ENCODE data around the gene KRT32. TPM values are rescaled to one million over a fixed set of nuclear protein-coding genes. Genes with fewer than 3 reads are reported as not detected.

Gene KRT32
- total RNA-seq, 2 experiments from 2014 or later = not detected

DNA sequence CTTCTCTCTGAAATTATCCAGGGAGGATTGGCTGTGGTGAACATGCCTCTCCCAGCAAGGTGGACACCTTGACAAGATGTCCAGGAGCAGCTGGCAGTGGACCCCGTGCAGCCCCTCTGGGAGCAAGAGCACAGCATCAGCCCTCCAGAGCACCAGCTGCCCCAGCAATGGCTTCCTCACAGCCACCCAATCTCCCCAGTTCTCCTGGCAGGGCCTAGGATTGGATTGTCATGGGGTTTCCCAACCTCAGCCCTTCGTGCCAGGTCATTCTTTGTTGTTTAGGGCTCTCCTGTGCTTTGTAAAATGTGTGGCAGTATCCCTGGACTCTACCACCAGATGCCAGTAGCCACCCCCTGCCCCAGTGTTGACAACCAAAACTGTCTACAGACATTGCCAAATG, 24.3 kb upstream of the KRT32 start:
- no peaks in the 10 kb centered on the region for H3K36me3 Mint-ChIP-seq (ENCODE audit: low read depth)
- no peak for DNase-seq
- H3K9me3 Mint-ChIP-seq (ENCODE audit: low read depth) = no peaks in the 10 kb centered on the region
- no peaks in the 10 kb centered on the region for H3K27me3 Mint-ChIP-seq
- no peak for ATAC-seq
- H3K27ac Mint-ChIP-seq = no peak overlapping the region
- intact Hi-C loops (cut with DNase I, micrococcal nuclease) = no loop called here
- ChIA-PET CTCF (interaction anchor here (1.5 kb wide), 1 partner anchor 58 kb away, joined by 4 read pairs; no protein-coding TSS in a partner anchor), POLR2A (no interaction called here)
- no peak overlapping the region for H3K4me3 Mint-ChIP-seq
- peaks cover 8% of the 10 kb centered on the region for H3K4me1 Mint-ChIP-seq

GRCh38 chr17:41490000-41490990, 23.1 kb upstream of the KRT32 start:
- Mint-ChIP-seq H3K27me3 (no peaks in the 10 kb centered on the region), H3K36me3 (ENCODE audit: low read depth) (no peaks in the 10 kb centered on the region), H3K9me3 (ENCODE audit: low read depth) (no peaks in the 10 kb centered on the region), H3K4me3 (no peak overlapping the region), H3K4me1 (peaks cover 8% of the 10 kb centered on the region), H3K27ac (no peak overlapping the region)
- POLR2A ChIA-PET = no interaction called here
- DNase-seq = no peak
- intact Hi-C loops (cut with DNase I, micrococcal nuclease) = no loop called here
- CTCF ChIA-PET = interaction anchor here (0.6 to 1.5 kb wide), 6 partner anchors 11 to 1177 kb away, joined by 3 to 4 read pairs (median 3); no protein-coding TSS in a partner anchor
- ATAC-seq = no peak

GRCh38 chr17:41489531-41489930, 22.3 kb upstream of the KRT32 start, which contains the start of gene KRT36:
KRT36 (minus strand) TSS chr17:41489910; CDS start chr17:41489864, 46 bp downstream.
- no peaks in the 10 kb centered on the region for H3K9me3 Mint-ChIP-seq (ENCODE audit: low read depth)
- no peaks in the 10 kb centered on the region for H3K27me3 Mint-ChIP-seq
- ChIA-PET POLR2A (no interaction called here), CTCF (interaction anchor here (0.6 to 0.7 kb wide), 3 partner anchors 20 to 1177 kb away, joined by 3 read pairs; no protein-coding TSS in a partner anchor)
- ATAC-seq = no peak
- no peak within 1 kb of the TSS for H3K4me3 Mint-ChIP-seq
- H3K27ac Mint-ChIP-seq = no peak within 1 kb of the TSS
- no peak for DNase-seq
- H3K4me1 Mint-ChIP-seq = peaks cover 8% of the 10 kb centered on the region
- intact Hi-C loops (cut with DNase I, micrococcal nuclease) = no loop called here
- no peaks in the 10 kb centered on the region for H3K36me3 Mint-ChIP-seq (ENCODE audit: low read depth)

- Mint-ChIP-seq H3K4me1 (peaks cover 8% of the 10 kb centered on the region), H3K9me3 (ENCODE audit: low read depth) (no peaks in the 10 kb centered on the region), H3K27ac (no peak overlapping the region), H3K36me3 (ENCODE audit: low read depth) (no peaks in the 10 kb centered on the region), H3K27me3 (no peaks in the 10 kb centered on the region), H3K4me3 (no peak overlapping the region)
- ATAC-seq (peak; percentile 44), DNase-seq (peak; percentile 73)
- CTCF ChIA-PET = interaction anchor here (0.6 to 1.6 kb wide), 3 partner anchors 8 to 711 kb away, joined by 3 to 6 read pairs (median 4); no protein-coding TSS in a partner anchor
- intact Hi-C loops (cut with DNase I, micrococcal nuclease) = loop anchor here in 1 of 2 experiments (1.0 to 2.0 kb wide), 3 partner anchors 61 to 175 kb away; no protein-coding TSS in a partner anchor
- POLR2A ChIA-PET = interaction anchor here (0.6 kb wide), 1 partner anchor 365 kb away, joined by 4 read pairs; no protein-coding TSS in a partner anchor
Measured at GRCh38 chr17:41486809-41487530, 19.8 kb upstream of the KRT32 start.

- intact Hi-C loops (cut with DNase I, micrococcal nuclease) = loop anchor here in 1 of 2 experiments (1.0 to 2.0 kb wide), 2 partner anchors 62 to 162 kb away; no protein-coding TSS in a partner anchor
- no peaks in the 10 kb centered on the region for H3K27me3 Mint-ChIP-seq
- H3K36me3 Mint-ChIP-seq (ENCODE audit: low read depth) = no peaks in the 10 kb centered on the region
- ChIA-PET CTCF (interaction anchor here (0.6 to 1.6 kb wide), 3 partner anchors 9 to 279 kb away, joined by 3 to 6 read pairs (median 4); no protein-coding TSS in a partner anchor), POLR2A (no interaction called here)
- peaks cover 8% of the 10 kb centered on the region for H3K4me1 Mint-ChIP-seq
- no peak overlapping the region for H3K27ac Mint-ChIP-seq
- H3K4me3 Mint-ChIP-seq = no peak overlapping the region
- no peaks in the 10 kb centered on the region for H3K9me3 Mint-ChIP-seq (ENCODE audit: low read depth)
- DNase-seq (no peak), ATAC-seq (no peak)
Measured at GRCh38 chr17:41486316-41486715, 19.1 kb upstream of the KRT32 start.

- DNase-seq = no peak
- intact Hi-C loops (cut with DNase I, micrococcal nuclease) = no loop called here
- no peak overlapping the region for H3K27ac Mint-ChIP-seq
- no peaks in the 10 kb centered on the region for H3K9me3 Mint-ChIP-seq (ENCODE audit: low read depth)
- H3K4me3 Mint-ChIP-seq = no peak overlapping the region
- CTCF ChIA-PET = interaction anchor here (0.8 to 1.1 kb wide), 3 partner anchors 10 to 65 kb away, joined by 3 to 5 read pairs (median 4); no protein-coding TSS in a partner anchor
- POLR2A ChIA-PET = interaction anchor here (0.8 kb wide), 1 partner anchor 143 kb away, joined by 4 read pairs; no protein-coding TSS in a partner anchor
- H3K36me3 Mint-ChIP-seq (ENCODE audit: low read depth) = no peaks in the 10 kb centered on the region
- no peaks in the 10 kb centered on the region for H3K27me3 Mint-ChIP-seq
- peaks cover 3% of the 10 kb centered on the region for H3K4me1 Mint-ChIP-seq
- no peak for ATAC-seq
Measured at GRCh38 chr17:41484920-41485904, 18.0 kb upstream of the KRT32 start.

- DNase-seq (no peak), ATAC-seq (no peak)
- H3K4me1 Mint-ChIP-seq = no peaks in the 10 kb centered on the region
- H3K9me3 Mint-ChIP-seq (ENCODE audit: low read depth) = no peaks in the 10 kb centered on the region
- intact Hi-C loops (cut with DNase I, micrococcal nuclease) = no loop called here
- no peak overlapping the region for H3K4me3 Mint-ChIP-seq
- ChIA-PET CTCF (interaction anchor here (1.0 to 1.1 kb wide), 2 partner anchors 11 to 66 kb away, joined by 3 to 5 read pairs; no protein-coding TSS in a partner anchor), POLR2A (interaction anchor here (0.8 kb wide), 1 partner anchor 144 kb away, joined by 4 read pairs; no protein-coding TSS in a partner anchor)
- no peak overlapping the region for H3K27ac Mint-ChIP-seq
- H3K27me3 Mint-ChIP-seq = no peaks in the 10 kb centered on the region
- H3K36me3 Mint-ChIP-seq (ENCODE audit: low read depth) = no peaks in the 10 kb centered on the region
Measured at GRCh38 chr17:41483991-41484826, 17.0 kb upstream of the KRT32 start.

DNA sequence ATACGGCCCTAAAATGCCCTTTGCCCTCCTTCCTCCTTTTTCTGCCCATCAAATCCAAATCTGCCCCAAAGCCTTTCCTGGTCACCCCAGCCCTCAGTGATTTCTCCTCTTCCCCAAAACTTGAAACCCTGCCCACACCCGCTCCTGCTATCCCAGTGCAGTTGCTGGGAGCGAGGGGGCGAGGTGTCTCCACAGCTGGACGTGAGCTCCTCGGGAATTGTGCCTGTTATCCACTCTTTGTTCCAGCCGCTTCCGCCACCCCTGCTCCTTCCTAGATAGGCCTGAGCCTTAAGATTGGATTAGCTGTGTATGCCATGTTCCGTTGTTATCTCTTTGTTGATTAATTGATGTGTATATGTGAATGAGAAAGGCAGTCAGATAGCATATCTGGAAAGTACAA, 16.3 kb upstream of the KRT32 start:
- no peak for DNase-seq
- Mint-ChIP-seq H3K36me3 (ENCODE audit: low read depth) (no peaks in the 10 kb centered on the region), H3K27me3 (no peaks in the 10 kb centered on the region), H3K4me3 (no peak overlapping the region), H3K4me1 (no peaks in the 10 kb centered on the region), H3K27ac (no peak overlapping the region), H3K9me3 (ENCODE audit: low read depth) (no peaks in the 10 kb centered on the region)
- POLR2A ChIA-PET = no interaction called here
- CTCF ChIA-PET = no interaction called here
- no peak for ATAC-seq
- intact Hi-C loops (cut with DNase I, micrococcal nuclease) = no loop called here

DNA sequence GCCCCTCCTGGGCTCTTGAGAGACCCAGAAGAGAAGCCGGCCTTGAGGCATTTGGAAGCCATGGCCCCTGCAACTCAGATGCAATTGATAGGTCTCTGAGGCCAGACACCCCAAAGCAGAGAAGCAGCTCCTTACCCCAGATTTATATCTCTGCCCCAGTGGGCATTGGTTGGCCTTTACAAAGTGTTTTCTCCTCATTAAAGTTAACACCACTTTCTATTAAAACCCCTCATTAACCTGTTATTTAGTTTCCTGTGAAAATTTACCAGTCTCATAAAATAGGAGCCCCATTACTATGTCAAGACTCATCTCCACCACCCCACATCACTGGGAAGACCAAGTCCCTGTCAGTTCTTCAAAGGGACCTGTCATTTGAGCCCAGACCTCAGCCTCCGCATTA, 13.8 kb upstream of the KRT32 start, which contains the start of gene KRT35:
Gene KRT35 (minus strand): TSS at position 116 of the 400 bp plus-strand sequence. CDS start 54 bp downstream, at position 62.
- Mint-ChIP-seq H3K27ac (no peak within 1 kb of the TSS), H3K27me3 (no peaks in the 10 kb centered on the region), H3K9me3 (ENCODE audit: low read depth) (no peaks in the 10 kb centered on the region), H3K4me1 (no peaks in the 10 kb centered on the region), H3K4me3 (no peak within 1 kb of the TSS), H3K36me3 (ENCODE audit: low read depth) (no peaks in the 10 kb centered on the region)
- CTCF ChIA-PET = no interaction called here
- POLR2A ChIA-PET = no interaction called here
- intact Hi-C loops (cut with DNase I, micrococcal nuclease) = no loop called here
- ATAC-seq = no peak
- DNase-seq = no peak

- CTCF ChIA-PET = interaction anchor here (1.1 kb wide), 1 partner anchor 68 kb away, joined by 3 read pairs; no protein-coding TSS in a partner anchor
- H3K9me3 Mint-ChIP-seq (ENCODE audit: low read depth) = no peaks in the 10 kb centered on the region
- no peaks in the 10 kb centered on the region for H3K27me3 Mint-ChIP-seq
- no peak overlapping the region for H3K4me3 Mint-ChIP-seq
- no peaks in the 10 kb centered on the region for H3K36me3 Mint-ChIP-seq (ENCODE audit: low read depth)
- intact Hi-C loops (cut with DNase I, micrococcal nuclease) = no loop called here
- ATAC-seq = no peak
- POLR2A ChIA-PET = no interaction called here
- no peaks in the 10 kb centered on the region for H3K4me1 Mint-ChIP-seq
- no peak overlapping the region for H3K27ac Mint-ChIP-seq
- no peak for DNase-seq
Measured at GRCh38 chr17:41480581-41480980, 13.4 kb upstream of the KRT32 start.

Measured in activated CD4-positive, alpha-beta T cell treated with anti-CD3 and anti-CD28 coated beads for 36 hours (primary cell).